H1 (cell line): ENCODE data around the gene MAN1C1. TPM values are rescaled to one million over a fixed set of nuclear protein-coding genes. Genes with fewer than 3 reads are reported as not detected.

Experiments used
- BCL11A ChIP-seq, 2 experiments: IDR thresholded peaks; one replicate each; pipeline ENCODE4 v1.6.1; 2011; ENCODE audit warnings: low read depth in 2 of 2, low read length in 2 of 2, mild to moderate bottlenecking in 2 of 2
- BRCA1 ChIP-seq: IDR thresholded peaks from 2 replicates; pipeline ENCODE4 v1.6.1; 2012; ENCODE audit warnings: low read depth, low read length, improper control_type of control experiment
- GABPA ChIP-seq: IDR thresholded peaks from 2 replicates; pipeline ENCODE4 v1.6.1; 2011; ENCODE audit warnings: mild to moderate bottlenecking, low read length, moderate library complexity, borderline replicate concordance; ENCODE audit not compliant: insufficient read depth
- PHF8 ChIP-seq: fragments of 200-600 bp; sonication (generic); conservative IDR thresholded peaks from 2 replicates; pipeline ENCODE4 v1.7.1; 2012; ENCODE audit warnings: low read depth, mild to moderate bottlenecking, inconsistent platforms, low read length, moderate library complexity
- POU5F1 ChIP-seq: IDR thresholded peaks from 2 replicates; pipeline ENCODE4 v1.6.1; 2011; ENCODE audit warnings: low read depth, mild to moderate bottlenecking, low read length, moderate library complexity
- RFX5 ChIP-seq: IDR thresholded peaks from 2 replicates; pipeline ENCODE4 v1.6.1; 2011; ENCODE audit warnings: low read depth, low read length, improper control_type of control experiment, borderline replicate concordance
- SP4 ChIP-seq: IDR thresholded peaks from 2 replicates; pipeline ENCODE4 v1.6.1; 2012; ENCODE audit warnings: low read length, inconsistent platforms
- polyA plus RNA-seq, 7 experiments: library from polyadenylated mRNA; depleted of rRNA in 3 of 7; stranded (reverse) in 5 of 7; unstranded in 2 of 7; fragments of >200 nt in 5 of 7; fragments of 200-250 nt in 2 of 7; gene quantifications; 1 replicate in 5 of 7; 2 replicates in 1 of 7; 4 replicates in 1 of 7; pipeline versions ENCODE4 v1.2.1 to v1.2.3, GENCODE V29; 2011 to 2013; ENCODE audit warnings: missing spikeins in 2 of 7, mixed read lengths in 2 of 7
- total RNA-seq: library from RNA; stranded (reverse); fragmentation: NEBNext Ultra II Directional; extraction: Animal tissue kit (Norgen Biotek cat#: 25700); gene quantifications from 2 replicates; pipeline ENCODE4 v1.2.1, GENCODE V29; 2021
- TF ChIP-seq, protein P1 (sequence below), 3 experiments: IDR thresholded peaks; 1 replicate in 2 of 3; 2 replicates in 1 of 3; pipeline versions ENCODE4 v1.5.1 to v1.6.1; 2011; ENCODE audit warnings: low read length in 3 of 3, mild to moderate bottlenecking in 3 of 3, inconsistent platforms in 2 of 3, low read depth in 1 of 3, moderate library complexity in 1 of 3; ENCODE audit not compliant: insufficient read depth in 1 of 3; ENCODE audit errors: control extremely low read depth in 1 of 3

MAN1C1 gene
- total and polyA plus RNA-seq, 2 of the 8 experiments (the other 6 are each of a cell fraction or from before 2014, with no cell fraction given) = 7.8 to 15.2 TPM

DNA sequence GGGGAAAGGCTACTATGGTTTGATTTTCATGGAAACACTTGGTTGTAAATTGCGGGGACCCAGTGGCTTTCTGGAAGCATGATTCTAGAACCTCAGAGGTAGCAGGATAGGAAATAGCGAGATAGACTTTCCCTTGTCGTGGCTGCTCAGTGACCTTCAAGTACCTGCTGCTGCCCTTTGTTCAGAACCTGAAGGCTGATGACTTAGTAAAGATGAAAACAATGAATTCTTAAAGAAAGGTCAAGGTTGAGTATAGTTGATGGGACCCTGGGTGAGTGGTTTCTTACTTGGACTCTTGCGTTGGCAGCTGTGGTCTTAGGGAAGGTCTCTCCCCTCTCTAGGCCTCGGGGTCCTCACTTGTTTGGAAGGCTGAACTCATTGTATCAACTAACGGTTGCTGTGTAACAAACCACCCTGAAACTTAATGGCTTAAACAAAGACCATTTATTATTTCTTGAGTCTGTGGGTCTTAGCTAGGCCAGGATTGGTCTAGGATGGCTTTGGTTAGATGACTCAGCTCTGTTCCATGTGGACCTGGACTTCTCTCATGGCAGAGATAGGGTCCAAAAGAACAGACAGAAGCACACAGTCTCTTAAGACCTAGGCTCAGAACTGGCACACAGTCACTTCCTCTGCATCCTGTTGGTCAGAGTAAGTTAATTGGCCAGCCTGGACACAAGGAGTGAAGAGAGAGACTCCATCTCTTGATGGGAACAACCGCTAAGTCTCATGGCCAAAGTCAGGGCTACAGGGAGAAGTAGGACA, 94.2 kb downstream of the MAN1C1 start (continued):
- TF ChIP-seq, protein P1, sequence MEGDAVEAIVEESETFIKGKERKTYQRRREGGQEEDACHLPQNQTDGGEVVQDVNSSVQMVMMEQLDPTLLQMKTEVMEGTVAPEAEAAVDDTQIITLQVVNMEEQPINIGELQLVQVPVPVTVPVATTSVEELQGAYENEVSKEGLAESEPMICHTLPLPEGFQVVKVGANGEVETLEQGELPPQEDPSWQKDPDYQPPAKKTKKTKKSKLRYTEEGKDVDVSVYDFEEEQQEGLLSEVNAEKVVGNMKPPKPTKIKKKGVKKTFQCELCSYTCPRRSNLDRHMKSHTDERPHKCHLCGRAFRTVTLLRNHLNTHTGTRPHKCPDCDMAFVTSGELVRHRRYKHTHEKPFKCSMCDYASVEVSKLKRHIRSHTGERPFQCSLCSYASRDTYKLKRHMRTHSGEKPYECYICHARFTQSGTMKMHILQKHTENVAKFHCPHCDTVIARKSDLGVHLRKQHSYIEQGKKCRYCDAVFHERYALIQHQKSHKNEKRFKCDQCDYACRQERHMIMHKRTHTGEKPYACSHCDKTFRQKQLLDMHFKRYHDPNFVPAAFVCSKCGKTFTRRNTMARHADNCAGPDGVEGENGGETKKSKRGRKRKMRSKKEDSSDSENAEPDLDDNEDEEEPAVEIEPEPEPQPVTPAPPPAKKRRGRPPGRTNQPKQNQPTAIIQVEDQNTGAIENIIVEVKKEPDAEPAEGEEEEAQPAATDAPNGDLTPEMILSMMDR (IDR thresholded peaks at IDR 0.05; ENCODE audit: control extremely low read depth in 1 of 3, insufficient read depth in 1 of 3, low read depth in 1 of 3, low read length in 3 of 3) = no peak
- TF ChIP-seq SP4 (no peak), POU5F1 (no peak), RFX5 (no peak), PHF8 (no peak), GABPA (no peak), BCL11A (IDR thresholded peaks at IDR 0.05; ENCODE audit: low read depth in 2 of 2, low read length in 2 of 2) (no peak), BRCA1 (no peak)
